ENCODE measurements around the gene ITPR1.

The ITPR1 gene

DNA sequence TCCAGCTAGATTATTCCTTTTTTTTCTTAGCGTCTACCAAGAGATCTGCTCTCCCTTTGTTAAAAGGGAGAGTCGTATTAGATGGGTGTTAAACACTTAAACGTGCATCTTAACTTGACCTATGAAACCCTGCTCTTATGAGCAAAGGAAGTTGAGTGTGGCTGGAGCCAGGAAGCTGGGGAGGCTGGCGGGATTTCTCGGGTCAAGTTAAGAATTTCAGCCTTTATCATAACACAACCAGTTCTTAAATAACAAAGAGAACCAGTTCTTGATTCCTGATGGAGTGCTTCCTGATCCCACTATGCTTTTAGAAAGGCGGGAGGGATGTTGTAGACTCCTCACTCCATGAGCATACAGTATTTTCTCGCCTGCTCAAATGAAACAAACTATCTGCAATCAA is 215.1 kb downstream of the ITPR1 start:
- no peak for DNase-seq (ENCODE audit: extremely low read depth in 1 of 2, low read depth in 1 of 2)

DNA sequence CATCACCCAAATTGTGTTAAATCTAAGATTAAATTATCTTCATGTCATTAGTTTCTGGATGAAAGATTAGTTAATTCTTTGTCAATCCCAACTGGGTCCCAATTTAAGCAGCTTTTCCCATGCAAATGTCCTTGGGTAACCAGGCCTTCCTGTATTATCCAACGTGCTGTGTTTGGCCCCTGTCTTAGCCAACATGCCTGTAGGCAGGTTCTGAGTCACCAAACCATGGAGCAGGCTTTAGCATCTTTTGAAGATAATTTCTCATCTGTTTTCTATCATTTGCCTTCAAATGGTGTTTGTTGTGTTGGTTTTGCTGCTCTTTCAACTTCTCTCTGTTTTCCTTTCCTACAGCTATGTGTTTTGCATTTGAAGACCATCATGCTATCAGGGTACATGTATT is 216.2 kb downstream of the ITPR1 start:
- no peak for DNase-seq (ENCODE audit: extremely low read depth in 1 of 2, low read depth in 1 of 2)

DNA sequence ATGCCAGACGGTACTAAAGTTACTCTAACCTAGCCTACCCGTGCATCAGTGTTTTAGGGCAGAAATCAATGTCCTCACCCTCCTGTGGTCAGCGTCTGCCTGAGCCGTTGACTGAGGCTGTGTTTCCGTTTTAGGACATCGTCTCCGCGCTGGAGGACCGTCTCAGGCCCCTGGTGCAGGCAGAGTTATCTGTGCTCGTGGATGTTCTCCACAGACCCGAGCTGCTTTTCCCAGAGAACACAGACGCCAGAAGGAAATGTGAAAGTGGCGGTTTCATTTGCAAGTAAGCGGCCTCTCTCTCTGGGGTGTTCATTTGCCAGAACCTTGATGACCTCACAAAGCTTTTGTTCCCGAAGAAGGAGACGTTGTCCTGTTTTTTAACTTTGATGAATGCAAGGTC is 217.0 kb downstream of the ITPR1 start:
- no peak for DNase-seq (ENCODE audit: extremely low read depth in 1 of 2, low read depth in 1 of 2)

- DNase-seq (ENCODE audit: extremely low read depth in 1 of 2, low read depth in 1 of 2): no peak
These were observed 218.5 kb downstream of the ITPR1 start for GRCh38 chr3:4711680-4711992.

DNA sequence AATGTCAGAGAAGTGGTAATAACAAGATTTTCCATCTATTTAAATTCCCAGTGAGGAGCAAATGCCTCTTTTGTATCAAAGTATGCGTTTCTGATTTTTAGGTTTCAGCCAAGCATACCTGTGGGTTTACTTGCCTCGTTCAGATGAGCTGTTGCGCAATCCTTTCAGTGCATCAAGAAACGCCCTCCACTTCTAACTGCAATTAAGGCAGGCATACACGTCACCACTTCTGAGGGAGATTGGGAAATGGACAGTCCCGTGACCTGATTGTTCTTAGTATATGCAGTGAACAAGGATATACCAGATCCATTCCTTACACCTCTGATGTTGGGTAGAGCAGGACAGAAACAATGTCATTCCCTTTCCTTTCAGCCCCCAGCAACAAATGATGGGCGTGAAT is 219.0 kb downstream of the ITPR1 start:
- DNase-seq (ENCODE audit: extremely low read depth in 1 of 2, low read depth in 1 of 2): no peak

- DNase-seq (ENCODE audit: extremely low read depth in 1 of 2, low read depth in 1 of 2): no peak
These were observed 220.9 kb downstream of the ITPR1 start for GRCh38 chr3:4714045-4714444.

DNA sequence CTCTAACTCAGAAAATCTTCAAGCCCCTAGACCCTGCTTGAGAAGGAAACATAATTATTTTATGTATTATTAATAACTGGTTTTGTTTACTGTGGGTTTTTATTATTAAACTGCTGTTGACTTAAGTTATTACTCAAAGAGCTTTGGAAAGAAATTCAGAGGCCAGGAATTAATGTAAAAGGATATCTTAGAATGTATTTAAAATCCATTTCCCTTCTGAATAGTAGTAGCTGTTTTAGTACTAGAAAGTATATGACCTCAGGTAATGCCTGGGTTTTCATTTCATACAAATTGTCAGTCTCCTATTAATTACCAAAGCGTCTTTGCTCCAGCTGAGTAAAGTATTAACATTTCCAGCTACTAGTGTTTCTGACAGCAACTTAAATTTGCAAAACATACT is 223.1 kb downstream of the ITPR1 start:
- DNase-seq (ENCODE audit: extremely low read depth in 1 of 2, low read depth in 1 of 2): no peak

- no peak for DNase-seq (ENCODE audit: extremely low read depth in 1 of 2, low read depth in 1 of 2)
These were observed 223.7 kb downstream of the ITPR1 start for GRCh38 chr3:4716706-4717362.

- no peak for DNase-seq (ENCODE audit: extremely low read depth in 1 of 2, low read depth in 1 of 2)
These were observed 224.2 kb downstream of the ITPR1 start for GRCh38 chr3:4717363-4717740.

DNA sequence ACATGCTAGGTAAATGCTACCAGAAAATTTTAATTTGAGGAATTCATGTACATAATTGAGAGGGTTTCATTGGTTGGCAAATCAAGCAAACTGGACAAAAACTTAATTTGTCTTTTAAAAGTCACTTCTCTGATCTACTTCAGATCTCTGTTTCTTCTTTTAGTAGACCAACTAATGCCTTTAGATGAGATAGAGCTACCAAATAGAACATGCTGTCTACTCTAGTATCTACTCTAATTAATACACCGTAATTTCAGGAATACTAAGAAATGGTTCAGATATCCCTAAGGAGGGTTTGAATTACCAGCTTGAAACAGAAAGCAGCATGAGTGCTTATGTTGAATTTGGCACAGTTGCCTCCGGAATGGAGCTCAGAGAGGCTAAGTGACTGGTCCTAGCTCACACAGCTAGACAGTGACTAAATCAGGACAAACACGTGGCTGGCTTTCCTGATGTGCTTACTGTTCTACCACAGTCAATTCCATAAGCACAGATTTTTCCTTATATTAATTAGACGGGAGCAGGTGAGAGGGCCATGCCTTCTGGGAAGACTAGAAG is 225.1 kb downstream of the ITPR1 start:
- no peak for DNase-seq (ENCODE audit: extremely low read depth in 1 of 2, low read depth in 1 of 2)

DNA sequence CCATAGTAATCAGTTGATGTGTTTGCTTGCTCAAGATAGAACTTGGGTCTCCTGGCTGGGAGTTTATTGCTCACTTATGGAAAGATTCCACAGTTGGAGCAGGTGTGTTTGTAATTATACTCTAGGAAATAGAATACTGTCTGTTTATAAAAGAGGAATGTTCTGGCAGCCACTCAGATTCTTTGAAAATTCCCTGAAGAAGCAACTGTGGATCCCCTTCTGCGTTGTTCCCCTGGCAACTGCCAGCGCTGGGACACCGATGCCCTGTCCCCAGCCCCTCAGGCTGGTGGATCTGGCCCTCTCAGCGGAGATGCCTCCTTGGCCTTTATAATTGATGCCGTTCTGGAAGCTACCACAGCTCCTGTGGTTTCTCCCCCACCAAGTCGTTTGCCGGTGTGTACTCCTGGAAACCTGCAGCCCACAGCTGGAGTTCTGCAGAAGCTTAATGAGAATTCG is 225.9 kb downstream of the ITPR1 start:
- DNase-seq (ENCODE audit: extremely low read depth in 1 of 2, low read depth in 1 of 2): no peak

DNA sequence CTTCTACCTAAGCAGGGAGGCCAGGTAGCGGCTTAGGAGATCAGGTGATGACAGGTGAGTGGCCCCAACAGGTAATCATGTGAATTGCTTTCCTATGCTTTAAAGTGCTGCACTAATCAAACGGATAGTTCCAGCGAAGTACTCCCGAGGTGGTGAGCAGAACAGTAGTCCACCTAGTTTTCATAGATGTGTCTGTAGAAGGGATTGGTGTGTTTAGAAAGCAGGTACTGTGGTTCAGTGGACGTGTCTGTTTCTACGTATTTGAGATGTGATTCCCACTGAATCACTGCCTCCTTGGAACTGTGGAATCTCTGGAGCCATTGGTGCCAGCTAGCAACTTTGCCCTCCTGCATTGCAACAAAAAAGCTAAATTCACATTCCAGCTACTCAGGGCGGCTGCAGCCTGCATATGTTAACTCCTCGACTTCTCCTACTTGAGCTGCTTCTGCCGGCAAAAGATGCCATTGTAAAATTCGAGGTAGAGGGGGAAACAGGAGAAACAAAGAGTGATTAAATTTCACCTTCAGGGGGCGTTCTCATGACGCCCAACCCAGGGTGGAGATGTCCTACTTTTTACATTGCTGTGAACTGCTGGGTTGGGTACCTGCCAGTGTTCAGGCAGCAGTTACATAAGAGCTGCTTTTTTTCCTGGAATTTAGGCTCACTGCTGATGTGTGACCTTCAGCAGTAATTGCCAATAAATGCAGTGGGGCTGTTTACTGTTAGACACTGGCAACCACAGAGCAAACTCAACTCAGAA is 227.3 kb downstream of the ITPR1 start:
- DNase-seq (ENCODE audit: extremely low read depth in 1 of 2, low read depth in 1 of 2): no peak

DNA sequence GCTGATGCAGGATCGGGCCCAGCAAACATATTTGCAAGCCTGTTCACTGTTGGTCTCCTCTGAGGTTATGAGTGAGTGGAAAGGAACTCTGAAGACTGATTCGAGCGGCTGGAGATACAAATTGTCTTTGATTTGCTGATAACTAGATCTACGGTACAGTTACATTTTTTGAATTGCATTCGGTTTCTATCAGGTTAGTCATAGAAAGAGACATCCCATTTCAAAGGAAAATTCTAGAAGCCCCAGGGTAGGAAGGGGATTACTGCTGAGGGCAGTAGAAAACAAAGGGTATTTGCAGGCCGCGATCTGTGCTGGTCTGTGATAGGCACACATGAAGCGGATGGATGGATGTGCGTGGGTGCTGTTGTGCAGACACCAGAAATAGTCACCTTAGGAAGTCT is 228.4 kb downstream of the ITPR1 start:
- DNase-seq (ENCODE audit: extremely low read depth in 1 of 2, low read depth in 1 of 2): no peak

DNA sequence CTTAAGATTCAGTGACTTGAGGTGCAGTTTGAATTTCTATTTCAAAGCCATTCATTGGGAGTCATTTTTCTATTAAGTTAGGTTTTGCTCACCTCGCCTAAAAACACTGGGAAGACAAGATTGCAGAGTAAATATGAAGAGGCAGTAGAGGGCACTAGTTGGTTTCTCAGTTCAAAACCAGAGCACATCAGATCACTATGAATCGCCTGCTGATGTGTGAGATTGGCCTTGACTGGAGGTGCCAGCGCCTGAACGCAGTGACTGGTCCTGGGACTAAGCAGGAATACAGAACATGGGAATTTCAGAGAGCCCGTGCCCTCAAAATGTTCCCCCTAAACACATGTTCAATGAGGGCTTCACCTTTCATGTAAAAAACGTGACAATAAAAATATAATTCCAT is 229.0 kb downstream of the ITPR1 start:
- DNase-seq (ENCODE audit: extremely low read depth in 1 of 2, low read depth in 1 of 2): no peak

- DNase-seq (ENCODE audit: extremely low read depth in 1 of 2, low read depth in 1 of 2): no peak
These were observed 231.0 kb downstream of the ITPR1 start for GRCh38 chr3:4724051-4724629.

GRCh38 chr3:4726549-4726948 is 233.4 kb downstream of the ITPR1 start:
- no peak for DNase-seq (ENCODE audit: extremely low read depth in 1 of 2, low read depth in 1 of 2)

GRCh38 chr3:4729061-4729973 is 236.2 kb downstream of the ITPR1 start:
- no peak for DNase-seq (ENCODE audit: extremely low read depth in 1 of 2, low read depth in 1 of 2)

- no peak for DNase-seq (ENCODE audit: extremely low read depth in 1 of 2, low read depth in 1 of 2)
These were observed 237.6 kb downstream of the ITPR1 start for GRCh38 chr3:4730719-4731118.

GRCh38 chr3:4731543-4732111 is 238.5 kb downstream of the ITPR1 start:
- DNase-seq (ENCODE audit: extremely low read depth in 1 of 2, low read depth in 1 of 2): no peak

DNA sequence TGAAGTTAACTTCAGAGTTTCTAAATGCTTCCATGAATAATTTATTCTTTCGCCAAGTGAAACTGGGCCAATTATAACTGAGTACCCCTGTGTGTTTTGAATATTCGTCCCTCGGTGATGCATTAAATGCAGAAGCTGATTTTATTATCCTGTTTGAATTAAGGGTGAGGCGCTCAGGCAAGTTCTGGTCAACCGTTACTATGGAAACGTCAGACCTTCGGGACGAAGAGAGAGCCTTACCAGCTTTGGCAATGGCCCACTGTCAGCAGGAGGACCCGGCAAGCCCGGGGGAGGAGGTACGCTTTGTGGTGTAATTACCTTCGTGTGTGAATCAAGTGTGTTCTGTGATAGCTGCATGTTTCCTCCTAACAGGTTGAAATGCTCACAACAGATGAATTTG is 239.8 kb downstream of the ITPR1 start:
- no peak for DNase-seq (ENCODE audit: extremely low read depth in 1 of 2, low read depth in 1 of 2)

DNA sequence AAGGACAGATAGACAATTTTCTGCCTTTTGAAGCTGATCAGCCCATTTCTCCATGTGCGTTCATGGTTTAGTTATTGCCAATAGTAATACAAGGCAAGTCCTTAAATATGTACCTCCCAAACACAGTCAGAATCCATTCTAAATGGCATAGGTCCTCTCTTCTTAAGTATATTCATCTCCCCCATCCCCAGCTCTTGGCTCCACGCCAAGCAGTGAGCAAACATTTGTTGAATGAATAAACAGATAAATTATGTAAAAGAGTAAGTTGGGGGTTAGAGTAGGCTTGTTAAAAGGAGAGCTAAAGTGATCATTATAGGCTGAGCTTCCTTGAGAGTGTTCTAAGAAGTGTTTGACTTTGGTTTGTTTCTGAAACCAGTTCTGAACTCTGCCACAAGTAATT is 241.3 kb downstream of the ITPR1 start:
- no peak for DNase-seq (ENCODE audit: extremely low read depth in 1 of 2, low read depth in 1 of 2)

Measured in activated CD8-positive, alpha-beta memory T cell treated with anti-CD3 and anti-CD28 coated beads for 1 hour (primary cell).